Measurements from ENCODE around the gene CYTH1.

Gene CYTH1, protein sequence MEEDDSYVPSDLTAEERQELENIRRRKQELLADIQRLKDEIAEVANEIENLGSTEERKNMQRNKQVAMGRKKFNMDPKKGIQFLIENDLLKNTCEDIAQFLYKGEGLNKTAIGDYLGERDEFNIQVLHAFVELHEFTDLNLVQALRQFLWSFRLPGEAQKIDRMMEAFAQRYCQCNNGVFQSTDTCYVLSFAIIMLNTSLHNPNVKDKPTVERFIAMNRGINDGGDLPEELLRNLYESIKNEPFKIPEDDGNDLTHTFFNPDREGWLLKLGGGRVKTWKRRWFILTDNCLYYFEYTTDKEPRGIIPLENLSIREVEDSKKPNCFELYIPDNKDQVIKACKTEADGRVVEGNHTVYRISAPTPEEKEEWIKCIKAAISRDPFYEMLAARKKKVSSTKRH

DNA sequence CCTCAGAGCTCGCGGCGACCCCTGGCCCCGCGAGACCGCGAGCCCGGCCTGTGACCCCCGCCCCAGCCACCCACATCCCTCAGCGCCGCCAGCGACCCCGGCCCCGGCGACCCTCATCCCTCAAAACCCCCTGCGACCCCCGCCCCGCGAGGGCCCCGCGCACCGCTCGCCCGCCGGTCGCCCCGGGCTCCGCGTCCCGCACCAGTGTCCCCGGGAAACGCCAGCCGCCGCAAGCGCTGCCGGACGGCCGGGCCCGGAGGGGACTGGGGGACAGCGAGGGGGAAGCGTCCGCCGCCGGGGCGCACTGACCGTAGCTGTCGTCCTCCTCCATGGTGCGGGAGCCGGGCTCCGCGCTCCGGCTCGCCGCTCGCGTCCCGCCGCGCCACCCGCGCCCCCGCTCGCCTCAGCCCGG is at the start of gene CYTH1:
Gene CYTH1, minus strand, starts transcription at position 381 of the 412 bp plus-strand sequence. Its CDS starts 50 bp downstream, at position 331.
- TF ChIP-seq, protein P1, sequence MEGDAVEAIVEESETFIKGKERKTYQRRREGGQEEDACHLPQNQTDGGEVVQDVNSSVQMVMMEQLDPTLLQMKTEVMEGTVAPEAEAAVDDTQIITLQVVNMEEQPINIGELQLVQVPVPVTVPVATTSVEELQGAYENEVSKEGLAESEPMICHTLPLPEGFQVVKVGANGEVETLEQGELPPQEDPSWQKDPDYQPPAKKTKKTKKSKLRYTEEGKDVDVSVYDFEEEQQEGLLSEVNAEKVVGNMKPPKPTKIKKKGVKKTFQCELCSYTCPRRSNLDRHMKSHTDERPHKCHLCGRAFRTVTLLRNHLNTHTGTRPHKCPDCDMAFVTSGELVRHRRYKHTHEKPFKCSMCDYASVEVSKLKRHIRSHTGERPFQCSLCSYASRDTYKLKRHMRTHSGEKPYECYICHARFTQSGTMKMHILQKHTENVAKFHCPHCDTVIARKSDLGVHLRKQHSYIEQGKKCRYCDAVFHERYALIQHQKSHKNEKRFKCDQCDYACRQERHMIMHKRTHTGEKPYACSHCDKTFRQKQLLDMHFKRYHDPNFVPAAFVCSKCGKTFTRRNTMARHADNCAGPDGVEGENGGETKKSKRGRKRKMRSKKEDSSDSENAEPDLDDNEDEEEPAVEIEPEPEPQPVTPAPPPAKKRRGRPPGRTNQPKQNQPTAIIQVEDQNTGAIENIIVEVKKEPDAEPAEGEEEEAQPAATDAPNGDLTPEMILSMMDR (IDR thresholded peaks at IDR 0.05; ENCODE audit: low read depth, low read length, missing control alignments): no peak
- H3K4me3 ChIP-seq (replicated peaks; ENCODE audit: low read depth, low read length): peak within 1 kb of the TSS; percentile 69

DNA sequence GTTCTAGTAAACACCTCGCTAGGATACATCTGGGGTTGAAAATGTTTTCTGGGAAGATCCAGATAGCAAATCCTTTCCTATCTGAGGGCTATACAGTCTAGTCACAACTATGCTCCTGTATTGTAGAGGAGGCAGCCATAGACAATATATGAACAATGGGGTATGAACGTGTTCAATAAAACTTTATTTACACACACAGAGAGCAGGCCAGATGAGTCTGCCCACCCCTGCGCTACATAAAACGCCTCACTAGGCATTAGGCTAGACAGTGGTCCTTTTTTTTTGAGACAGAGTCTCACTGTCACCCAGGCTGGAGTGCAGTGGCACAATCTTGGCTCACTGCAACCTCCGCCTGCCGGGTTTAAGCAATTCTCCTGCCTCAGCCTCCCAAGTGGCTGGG is 47.4 kb upstream of the CYTH1 start:
- TF ChIP-seq, protein P1 (IDR thresholded peaks at IDR 0.05; ENCODE audit: low read depth, low read length, missing control alignments): no peak
- no peak for DNase-seq (ENCODE audit: extremely low read depth, low read depth)
- no peak overlapping the region for H3K4me3 ChIP-seq (replicated peaks; ENCODE audit: low read depth, low read length)

More for the DNA sequence above, at the start of gene CYTH1:
- DNase-seq (ENCODE audit: extremely low read depth, low read depth): no peak

DNA sequence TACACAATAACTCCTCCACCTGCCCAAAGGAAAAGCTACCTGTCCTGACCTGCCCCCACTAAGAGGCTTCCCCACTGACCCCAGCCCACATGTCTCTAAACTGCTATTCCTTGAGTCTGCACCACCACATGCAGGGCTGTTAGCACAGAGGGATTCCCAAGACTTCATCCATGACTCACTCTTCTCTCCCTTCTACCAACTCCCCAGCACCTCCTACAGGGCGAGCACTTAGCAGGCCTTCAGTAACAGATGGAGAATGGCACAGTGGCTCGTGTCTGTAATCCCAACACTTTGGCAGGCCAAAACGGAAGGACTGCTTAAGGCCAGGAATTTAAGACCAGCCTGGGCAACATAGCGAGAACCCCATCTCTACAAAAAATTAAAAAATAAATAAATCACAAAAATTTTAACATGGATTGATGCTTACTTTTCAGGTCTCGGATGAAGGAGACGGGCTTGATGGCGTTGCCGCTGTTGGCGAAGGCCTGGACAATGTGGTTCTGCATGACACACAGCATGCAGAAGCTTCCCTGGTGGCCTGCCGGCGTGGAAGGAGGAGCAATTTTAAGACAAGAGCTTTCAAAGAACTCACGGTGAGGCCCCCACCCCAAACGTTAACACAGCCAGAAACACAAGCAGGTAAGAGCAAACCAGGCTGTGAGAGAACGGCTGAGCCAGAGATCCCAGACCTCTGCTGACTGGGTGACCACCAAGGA is 46.6 kb upstream of the CYTH1 start:
- no peak for DNase-seq (ENCODE audit: extremely low read depth, low read depth)
- TF ChIP-seq, protein P1 (IDR thresholded peaks at IDR 0.05; ENCODE audit: low read depth, low read length, missing control alignments): peak; percentile 62
- no peak overlapping the region for H3K4me3 ChIP-seq (replicated peaks; ENCODE audit: low read depth, low read length)

DNA sequence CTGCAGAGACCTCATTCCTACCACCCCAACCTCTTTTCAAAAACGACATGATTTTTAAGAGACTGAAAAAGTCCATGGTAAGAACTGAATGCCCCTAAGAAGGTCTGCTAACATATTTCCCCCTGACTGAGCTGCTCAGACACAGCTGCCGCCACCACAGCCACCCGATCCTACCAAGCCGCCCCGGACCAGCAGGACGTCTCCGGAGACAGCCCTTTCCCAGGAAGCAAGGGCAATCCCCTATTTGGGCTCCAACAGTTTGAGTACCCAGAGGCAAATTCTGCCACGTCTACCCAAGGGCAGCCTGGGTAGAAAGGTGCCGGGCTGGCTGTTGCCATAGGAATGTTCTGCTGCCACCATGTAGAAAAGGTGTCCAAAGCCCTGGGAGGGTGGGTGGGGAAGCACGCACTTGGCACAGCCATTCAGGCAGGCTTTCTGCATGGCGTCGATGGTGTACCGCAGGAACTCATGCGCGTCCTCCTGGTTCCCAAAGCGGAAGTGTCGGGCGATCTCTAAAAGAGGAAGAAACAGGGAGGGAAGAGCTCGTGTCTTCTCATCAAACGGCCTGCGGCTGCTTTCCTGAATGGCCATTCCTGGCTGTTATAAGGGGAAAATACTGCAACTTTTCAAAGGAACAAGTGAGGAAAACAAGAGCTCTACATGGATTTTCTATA is 44.9 kb upstream of the CYTH1 start:
- no peak overlapping the region for H3K4me3 ChIP-seq (replicated peaks; ENCODE audit: low read depth, low read length)
- TF ChIP-seq, protein P1 (IDR thresholded peaks at IDR 0.05; ENCODE audit: low read depth, low read length, missing control alignments): no peak
- DNase-seq (ENCODE audit: extremely low read depth, low read depth): no peak

DNA sequence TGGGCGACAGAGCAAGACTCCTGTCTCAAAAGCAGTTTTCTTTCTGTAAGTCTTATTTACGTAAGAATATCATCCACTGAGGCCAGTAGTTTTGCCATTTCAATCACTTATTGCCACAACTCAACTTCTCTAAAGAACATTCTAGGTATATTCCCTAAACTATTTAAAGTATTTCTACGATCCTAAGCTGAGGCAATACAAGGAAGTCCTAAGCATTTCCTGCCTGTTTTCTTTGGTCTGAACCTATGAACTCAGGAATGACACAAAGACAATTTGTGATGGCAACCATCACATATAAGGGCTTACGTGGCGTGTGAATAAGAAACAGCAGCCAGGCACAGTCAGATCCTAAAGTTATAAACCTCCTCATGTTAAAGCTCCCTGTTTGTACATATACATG is 44.3 kb upstream of the CYTH1 start:
- H3K4me3 ChIP-seq (replicated peaks; ENCODE audit: low read depth, low read length): no peak overlapping the region
- TF ChIP-seq, protein P1 (IDR thresholded peaks at IDR 0.05; ENCODE audit: low read depth, low read length, missing control alignments): no peak
- no peak for DNase-seq (ENCODE audit: extremely low read depth, low read depth)

DNA sequence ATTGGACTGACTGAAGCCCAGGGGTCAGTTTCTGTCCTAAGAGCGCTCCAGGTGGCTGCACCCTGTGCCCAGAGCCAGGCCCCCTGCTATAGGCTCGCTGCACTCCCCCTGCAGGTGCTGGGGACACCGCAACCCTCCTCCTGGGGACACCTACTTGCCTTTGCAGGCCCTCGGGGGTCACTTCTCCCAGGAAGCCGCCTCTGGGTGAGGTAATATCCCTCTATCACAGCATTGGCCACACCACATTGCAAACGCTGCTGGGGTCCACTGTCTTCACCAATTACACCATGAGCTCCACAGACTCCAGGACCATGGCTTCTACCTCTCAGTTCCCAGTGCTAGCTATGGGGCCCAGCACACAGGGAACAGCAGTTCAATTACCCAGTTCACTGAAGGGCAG is 43.6 kb upstream of the CYTH1 start:
- no peak for DNase-seq (ENCODE audit: extremely low read depth, low read depth)
- H3K4me3 ChIP-seq (replicated peaks; ENCODE audit: low read depth, low read length): no peak overlapping the region
- TF ChIP-seq, protein P1 (IDR thresholded peaks at IDR 0.05; ENCODE audit: low read depth, low read length, missing control alignments): no peak
